Left lobe of liver (tissue), 2 donors: ENCODE measurements around the gene TUBA8. TPM values are rescaled to one million over a fixed set of nuclear protein-coding genes. Genes with fewer than 3 reads are reported as not detected.
"Not testable (repeated sequence)": the region's sequence is repeated elsewhere in the genome, so short reads cannot be mapped to it uniquely, and the experiment has no call there.

Experiments
- ATAC-seq: fragments of 200-7000 bp; cut with Tn5 transposase; one replicate; pipeline ENCODE4 v1.9.1; 2020; ENCODE audit warnings: mild to moderate bottlenecking, moderate library complexity
- DNase-seq: peaks from one replicate; pipeline ENCODE4 v3.0.0-alpha.2; 2020; ENCODE audit warnings: low spot score
- total RNA-seq: library from RNA; stranded (reverse); gene quantifications from one replicate; pipeline ENCODE4 v1.2.1, GENCODE V29; 2021
- donor health status: DM: no; HTN: no; CAD: no; lungs with moderate emphysema.
- donor health status: DM: no; HTN: yes; CAD: no.

Gene TUBA8
- total RNA-seq, 1 donor from 2014 or later: 2.3 TPM

DNA sequence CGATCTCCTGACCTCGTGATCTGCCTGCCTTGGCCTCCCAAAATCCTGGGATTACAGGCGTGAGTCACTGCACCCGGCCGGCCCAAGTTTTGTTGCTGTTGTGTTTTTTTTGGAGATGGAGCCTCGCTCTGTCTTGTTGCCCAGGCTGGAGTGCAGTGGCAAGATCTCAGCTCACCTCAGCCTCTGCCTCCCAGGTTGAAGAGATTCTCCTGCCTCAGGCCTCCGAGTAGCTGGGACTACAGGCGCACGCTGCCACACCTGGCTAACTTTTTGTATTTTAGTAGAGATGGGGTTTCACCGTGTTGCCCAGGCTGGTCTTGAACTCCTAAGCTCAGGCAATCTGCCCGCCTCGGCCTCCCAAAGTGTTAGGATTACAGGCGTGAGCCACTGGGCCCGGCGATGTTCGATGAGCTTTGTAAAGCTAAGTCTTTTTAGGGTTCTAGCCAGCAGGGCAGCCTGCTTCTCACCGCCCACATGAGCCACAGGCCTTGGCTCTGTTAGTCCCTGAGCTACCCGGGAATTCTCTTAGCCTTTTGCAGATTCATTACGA is 12.9 kb downstream of the TUBA8 start:
- ATAC-seq, DNase-seq: not testable (repeated sequence)

DNA sequence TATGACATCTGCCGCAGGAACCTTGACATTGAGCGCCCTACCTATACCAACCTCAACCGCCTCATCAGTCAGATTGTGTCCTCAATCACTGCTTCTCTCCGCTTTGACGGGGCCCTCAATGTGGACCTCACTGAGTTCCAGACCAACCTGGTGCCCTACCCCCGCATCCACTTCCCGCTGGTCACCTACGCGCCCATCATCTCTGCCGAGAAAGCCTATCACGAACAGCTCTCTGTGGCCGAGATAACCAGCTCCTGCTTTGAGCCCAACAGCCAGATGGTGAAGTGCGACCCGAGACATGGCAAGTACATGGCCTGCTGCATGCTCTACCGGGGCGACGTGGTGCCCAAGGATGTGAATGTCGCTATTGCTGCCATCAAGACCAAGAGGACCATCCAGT is 16.0 kb downstream of the TUBA8 start:
- ATAC-seq (no peak), DNase-seq (no peak)

DNA sequence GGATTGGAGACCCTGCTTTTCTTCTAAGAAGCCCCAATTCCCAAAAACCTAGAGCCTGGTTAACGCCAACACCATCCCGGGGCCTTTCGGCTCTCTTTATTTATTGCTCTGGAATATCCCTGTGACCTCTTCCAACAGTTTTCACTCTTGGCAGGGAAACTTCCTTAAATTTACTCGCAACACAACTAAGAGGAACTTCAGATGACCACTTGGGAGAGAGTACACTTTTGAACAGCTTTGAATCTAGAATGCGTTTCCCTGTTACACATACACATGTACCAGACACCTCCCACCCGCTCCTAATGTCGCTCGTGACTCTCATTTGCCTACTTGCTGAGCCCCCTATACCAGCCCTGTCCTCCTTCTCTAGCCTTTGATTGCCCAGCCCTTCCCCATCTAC is 19.4 kb downstream of the TUBA8 start:
- ATAC-seq (no peak), DNase-seq (no peak)

DNA sequence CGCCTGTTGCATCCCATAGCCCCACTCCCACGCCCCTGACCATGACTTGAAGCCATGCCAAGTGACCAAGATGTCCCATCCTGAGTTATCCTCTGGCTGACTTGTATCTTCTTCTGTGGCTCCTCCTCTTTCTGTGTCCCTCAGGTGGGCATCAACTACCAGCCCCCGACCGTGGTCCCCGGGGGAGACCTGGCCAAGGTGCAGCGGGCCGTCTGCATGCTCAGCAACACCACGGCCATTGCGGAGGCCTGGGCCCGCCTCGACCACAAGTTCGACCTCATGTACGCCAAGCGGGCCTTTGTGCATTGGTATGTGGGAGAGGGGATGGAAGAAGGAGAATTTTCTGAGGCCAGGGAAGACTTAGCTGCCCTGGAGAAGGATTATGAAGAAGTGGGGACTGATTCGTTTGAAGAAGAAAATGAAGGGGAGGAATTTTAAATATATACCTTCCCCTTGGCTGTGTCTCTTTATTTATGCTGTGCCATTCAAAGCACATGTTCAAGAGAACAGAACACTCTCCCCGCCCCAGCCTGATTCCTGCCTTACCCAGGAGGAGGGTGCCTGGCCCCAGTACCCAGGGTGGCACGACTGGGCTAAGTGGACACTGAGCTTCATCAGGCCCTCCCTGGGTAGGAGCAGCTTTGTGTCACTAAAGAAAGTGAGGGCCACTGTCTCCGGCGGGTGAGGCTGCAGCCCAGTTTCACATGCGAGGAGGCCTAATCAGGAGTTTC is 20.3 kb downstream of the TUBA8 start:
- ATAC-seq: no peak
- DNase-seq: no peak

DNA sequence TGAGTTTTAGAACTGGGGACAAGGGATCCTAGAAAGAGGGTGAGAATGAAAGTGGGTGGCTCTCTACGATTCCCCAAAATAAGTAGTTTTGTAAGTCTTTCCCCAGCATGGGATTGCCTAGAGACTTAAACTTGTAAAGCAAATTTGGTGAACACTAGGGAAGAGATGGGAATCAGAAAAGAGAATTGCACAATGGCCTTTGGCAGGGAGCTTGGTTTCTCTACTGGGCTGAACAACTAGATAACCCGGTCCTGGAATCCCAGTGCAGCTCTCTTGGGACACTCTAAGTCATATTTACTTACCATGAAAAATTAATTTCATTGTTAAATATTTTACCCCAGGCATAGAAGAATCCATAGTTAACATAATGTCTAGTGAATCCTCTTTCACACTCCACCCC is 22.8 kb downstream of the TUBA8 start:
- DNase-seq: no peak
- ATAC-seq: peak; percentile 95

DNA sequence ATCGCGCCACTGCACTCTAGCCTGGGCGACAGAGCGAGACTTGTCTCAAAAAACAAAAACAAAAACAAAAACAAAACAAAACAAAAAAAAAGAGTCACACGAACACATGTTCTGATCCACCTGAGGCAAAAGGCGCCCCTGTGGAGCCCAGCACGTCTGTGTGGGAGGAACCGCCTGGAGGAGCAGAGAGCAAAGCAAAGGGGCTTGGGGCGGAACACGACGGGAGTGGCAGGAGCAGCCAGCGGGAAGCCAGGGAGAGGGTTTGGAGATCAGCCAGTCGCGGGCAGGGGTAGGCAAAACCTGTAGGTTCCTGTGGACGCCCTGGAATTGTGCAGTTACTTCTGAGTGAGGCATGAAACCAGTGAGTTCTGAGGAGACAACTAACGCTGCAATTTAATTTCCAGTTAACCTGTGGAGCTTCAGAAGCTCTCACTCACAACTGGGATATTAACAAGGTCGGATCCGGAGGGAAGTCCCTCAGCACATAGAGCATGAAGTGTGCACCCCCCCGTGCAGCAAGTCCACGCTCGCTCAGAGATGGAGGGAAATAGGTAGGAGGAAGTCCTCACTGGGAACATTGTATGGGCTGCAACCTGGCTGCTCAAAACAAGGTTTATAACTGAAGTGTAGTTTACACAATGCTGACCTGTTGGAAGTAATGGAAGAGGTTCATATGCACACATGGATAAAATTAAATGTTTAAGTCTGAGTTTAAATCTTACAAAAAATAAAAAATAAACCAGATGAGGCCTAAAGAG is 26.1 kb downstream of the TUBA8 start:
- no peak for DNase-seq
- ATAC-seq: no peak

DNA sequence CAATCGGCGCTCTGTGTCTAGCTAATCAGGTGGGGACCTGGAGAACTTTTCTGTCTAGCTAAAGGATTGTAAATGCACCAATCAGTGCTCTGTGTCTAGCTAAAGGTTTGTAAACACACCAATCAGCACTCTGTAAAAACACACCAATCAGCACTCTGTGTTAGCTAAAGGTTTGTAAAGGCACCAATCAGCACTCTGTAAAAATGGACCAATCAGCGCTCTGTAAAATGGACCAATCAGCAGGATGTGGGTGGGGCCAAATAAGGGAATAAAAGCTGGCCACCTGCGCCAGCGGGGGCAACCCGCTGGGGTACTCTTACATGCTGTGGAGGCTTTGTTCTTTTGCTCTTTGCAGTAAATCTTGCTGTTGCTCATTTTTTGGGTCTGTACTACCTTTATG is 30.4 kb downstream of the TUBA8 start:
- DNase-seq, ATAC-seq: not testable (repeated sequence)

DNA sequence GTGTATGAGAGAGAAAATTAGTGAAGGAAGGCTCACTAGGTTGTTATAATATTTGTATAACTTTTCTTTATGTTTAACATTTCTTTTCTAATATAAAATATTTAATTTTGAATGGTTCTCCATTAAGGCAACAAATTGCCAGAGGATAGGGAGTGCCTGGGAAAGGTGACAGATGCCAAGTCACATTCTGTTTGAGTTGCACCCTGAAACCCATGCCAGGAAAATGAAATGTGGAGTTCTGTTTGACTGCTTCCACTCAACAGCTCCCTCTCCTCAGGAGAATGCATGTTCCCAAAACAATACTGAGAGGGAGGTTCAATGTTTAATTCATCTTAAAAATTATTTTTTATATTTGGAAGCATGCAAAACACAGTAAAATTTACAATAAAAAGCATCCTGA is 33.5 kb downstream of the TUBA8 start:
- ATAC-seq: no peak
- DNase-seq: no peak

DNA sequence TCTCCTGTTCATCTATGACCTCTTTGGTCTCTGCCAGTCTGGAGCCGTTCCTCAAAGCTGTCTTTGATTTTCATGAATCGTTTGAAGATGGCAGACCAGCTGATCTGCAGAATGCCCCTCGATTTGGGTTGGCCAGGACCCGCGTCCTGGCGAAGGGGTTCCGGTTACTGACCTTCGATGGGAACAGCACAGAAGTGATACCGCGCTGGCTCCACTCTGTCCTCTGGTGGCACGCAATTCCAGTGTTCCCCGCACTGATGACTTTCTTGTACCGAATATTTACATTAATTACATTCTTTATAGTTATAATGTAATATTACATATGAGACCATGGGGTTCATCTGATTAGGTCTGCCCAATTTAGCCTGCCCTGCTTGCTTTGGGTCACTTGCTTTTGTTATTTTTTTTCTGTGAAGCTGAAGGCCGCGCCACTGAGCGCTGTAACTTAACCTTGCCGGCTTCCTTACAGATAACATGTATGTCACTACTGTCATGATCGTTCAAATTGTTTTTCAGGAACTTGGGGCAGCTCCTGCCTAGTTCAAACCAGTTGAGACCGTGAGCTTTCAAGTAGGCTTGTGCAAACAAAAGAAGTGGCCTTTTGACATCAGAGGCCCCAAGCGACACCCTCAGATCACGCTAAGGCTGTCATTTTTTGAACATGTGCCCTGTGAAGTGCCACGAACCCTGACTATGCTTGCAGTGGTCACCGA is 35.2 kb downstream of the TUBA8 start:
- ATAC-seq: no peak
- DNase-seq: no peak

DNA sequence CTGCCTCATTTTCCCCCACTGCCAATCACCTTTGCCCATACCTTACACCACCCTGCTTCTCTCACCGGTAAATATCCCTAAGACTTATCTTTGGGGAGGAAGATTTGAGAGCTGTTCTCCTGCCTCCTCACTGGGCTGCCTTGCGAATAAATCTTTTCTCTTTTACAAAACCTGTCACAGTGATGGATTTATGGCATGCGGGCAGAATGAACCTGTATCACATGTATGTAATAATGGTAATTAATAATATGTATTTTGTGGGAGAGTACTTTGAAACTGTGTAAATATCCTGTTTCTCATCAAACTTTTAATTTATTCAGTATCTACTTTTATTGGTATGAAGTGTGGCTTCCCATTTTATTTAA is 35.8 kb downstream of the TUBA8 start:
- DNase-seq (no peak), ATAC-seq (no peak)

DNA sequence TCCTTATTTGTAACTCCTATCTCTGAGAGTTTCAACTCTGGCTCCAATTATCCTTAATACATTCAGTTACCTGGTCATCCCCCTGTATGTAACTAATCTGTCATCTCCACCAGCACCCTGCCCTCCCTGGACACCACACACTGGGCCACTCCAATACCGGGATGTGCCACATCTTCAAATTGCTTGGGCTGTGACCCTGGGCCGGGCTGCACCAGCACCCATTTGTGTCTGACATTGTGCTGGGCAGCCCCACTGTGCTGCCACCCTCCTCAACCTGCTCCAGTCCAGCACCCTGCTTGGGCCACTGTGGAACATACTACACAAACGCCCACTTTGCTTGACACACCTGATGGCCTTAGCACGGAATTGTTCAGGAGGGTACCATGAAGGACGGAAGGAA is 37.2 kb downstream of the TUBA8 start:
- DNase-seq: no peak
- no peak for ATAC-seq

DNA sequence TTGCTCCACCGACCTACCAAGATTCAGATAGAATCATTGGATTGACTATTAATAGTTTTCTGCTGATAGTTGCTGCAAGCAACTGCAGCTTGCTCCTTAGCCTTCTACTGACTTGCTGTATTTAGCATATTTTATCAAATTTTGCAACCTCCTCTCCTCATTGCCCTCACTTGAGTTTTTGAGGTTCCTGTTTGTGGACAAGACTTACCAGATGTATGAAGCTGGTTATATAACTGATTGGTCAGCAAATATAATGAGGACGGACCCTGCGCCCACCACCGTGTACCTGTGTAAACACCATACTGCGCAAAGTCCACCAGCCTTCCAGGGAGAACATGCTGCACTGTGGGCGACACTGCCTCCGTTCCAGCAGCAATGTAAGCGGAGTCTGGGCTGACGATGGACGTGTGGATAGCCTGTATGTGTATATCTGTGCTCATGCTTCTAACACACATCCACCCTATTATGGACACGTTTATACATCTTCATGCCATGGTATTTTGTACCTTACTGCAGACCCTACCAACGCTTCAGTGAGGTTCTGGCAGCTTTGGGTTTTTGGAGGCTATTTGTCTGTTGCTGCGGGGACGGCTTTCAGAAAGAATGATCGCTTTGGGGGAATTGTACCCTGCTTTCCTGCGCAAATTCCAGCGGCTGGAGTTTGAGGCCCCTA is 37.8 kb downstream of the TUBA8 start:
- ATAC-seq: peak; percentile 63
- peak; percentile 75 for DNase-seq

DNA sequence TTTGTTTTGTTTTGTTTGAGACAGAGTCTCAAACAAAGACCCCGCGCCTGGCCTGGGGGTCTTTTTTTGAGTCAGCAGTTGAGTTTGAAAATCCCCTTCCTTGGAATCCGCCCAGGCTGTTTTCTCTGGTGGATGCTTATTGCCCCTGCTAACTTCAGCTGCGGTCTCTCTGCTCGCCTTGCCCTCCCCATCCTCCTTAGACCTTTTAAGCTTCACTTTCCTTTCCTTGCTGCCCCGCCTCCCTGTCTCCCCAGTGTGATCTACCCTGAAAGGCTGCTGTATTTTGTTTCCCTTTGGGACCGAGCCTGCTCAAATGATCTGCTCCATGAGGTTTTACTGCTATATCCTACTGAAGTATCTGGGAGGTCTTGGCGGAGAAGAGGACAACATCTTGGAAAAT is 41.9 kb downstream of the TUBA8 start:
- no peak for ATAC-seq
- no peak for DNase-seq

DNA sequence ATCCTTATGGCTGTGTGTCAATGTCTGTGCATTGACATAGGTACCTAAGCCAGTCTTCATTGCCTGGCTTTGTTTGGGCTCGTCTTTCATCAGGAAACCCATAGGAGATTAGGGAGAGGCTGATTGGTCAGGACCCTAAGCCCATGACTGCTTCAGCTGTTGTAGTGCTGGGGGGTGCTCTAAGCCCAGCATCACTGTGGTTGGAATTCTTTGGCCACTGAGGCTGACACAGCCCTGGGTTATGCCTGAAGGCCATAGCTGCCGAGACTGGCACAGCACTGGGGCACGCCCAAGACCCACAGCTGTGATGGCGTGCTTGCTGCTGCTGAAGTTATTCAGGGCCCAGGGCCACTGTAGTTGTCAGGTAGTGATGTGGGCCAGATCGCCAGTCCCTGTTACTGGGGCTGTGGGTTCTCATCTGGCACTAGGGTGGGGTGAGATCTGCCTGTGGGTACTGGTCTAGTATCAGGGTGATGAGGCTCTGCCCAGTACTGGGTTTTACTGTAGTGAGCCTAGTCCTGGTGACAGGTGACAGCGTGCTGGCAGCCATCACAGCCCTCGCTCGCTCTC is 44.3 kb downstream of the TUBA8 start:
- DNase-seq (no peak), ATAC-seq (no peak)

DNA sequence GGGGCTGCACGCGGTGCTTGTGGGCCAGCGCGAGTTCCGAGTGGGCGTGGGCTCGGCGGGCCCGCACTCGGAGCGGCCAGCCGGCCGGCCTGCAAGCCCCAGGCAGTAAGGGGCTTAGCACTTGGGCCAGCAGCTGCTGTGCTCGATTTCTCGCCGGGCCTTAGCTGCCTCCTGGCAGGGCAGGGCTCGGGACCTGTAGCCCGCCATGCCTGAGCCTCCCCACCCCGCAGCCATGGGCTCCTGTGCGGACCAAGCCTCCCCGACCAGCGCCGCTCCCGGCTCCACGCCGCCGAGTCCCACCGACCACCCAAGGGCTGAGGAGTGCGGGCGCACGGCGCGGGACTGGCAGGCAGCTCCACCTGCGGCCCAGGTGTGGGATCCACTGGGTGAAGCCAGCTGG is 44.9 kb downstream of the TUBA8 start:
- DNase-seq, ATAC-seq: not testable (repeated sequence)

DNA sequence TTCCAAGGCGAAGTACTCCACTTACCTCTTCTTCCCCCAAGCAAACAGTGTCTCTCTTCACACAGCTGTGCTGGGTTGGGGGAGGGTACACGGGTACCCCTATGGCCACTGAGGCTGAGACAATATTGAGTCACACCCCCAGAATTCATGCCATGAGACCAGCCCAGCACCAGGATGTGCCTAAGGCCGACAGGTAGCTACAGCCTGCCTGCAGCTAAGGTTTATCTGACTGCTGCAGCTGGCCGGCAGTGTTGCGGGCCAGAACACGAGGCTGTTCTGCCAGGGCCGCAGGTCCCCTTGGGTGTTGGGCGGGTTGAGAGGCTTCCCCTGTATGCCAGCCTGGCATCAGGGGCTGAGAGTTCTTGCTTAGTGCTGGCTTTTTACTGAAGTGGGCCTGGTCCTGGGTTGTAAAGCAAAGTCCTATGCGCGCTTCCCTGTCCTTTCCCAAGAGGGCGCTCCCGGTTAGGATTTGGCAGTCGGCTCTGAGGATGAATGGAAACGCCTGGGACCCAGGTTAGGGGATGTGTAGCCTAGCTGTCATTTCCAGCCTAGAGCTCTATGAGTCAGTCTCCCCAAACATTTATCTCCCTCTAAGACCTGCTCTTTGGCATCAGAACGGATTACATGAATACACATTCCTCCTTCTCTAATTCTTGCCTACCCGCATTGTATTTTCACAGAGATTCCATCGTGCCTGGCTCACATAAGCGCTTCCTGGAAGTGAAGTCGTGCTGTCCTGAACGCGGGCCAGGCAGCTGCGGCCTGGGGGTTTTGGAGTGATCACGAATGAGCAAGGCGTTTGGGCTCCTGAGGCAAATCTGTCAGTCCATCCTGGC is 46.5 kb downstream of the TUBA8 start:
- ATAC-seq: peak; percentile 88

DNA sequence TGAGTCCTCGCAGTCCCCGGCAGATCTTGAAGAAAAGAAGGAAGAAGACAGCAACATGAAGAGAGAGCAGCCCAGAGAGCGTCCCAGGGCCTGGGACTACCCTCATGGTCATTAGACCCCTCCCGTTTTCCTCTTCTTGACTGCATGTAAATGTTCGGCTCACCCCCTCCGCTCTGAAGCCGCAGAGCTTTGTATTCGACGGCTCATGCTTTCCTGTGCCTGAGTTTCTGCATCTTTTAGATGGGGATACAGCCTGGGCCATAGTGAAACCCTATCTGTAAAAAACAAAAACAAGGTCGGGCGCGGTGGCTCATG is 47.1 kb downstream of the TUBA8 start:
- ATAC-seq (no peak), DNase-seq (no peak)

More for the DNA sequence above, 46.5 kb downstream of the TUBA8 start:
- peak; percentile 57 for DNase-seq

DNA sequence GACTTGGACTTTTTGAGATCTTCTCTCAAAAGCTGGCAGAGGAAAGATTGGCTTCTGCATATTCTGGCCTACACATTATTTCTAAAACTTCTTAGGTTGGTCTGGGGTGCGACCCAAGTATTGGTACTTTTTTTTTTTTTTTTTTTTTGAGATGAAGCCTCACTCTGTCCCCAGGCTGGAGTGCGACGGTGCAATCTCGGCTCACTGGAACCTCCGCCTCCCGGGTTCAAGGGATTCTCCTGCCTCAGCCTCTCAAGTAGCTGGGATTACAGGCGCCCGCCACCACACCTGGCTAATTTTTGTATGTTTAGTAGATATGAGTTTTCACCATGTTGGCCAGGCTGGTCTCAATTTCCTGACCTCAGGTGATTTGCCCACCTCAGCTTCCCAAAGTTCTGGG is 50.0 kb downstream of the TUBA8 start:
- not testable (repeated sequence) for ATAC-seq, DNase-seq

DNA sequence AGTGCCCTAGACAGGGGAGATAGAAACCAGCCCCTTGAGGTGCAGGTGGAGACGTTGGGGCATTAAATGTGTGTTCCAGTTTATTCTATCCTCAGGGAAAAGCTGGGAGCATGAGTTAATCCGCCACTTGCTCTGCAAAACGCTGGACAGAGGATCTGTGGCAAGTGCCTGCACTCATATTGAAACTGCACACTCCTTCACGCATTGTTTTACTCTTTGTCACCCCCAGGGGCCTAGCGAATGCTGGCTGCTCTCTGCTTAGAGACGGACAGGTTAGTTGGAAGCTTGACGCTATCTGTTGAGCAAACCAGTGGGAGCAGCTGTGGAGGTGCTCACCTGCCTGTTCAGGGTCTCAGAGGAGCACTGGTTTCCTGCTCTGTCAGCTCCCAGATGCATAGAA is 53.2 kb downstream of the TUBA8 start:
- not testable (repeated sequence) for ATAC-seq

DNA sequence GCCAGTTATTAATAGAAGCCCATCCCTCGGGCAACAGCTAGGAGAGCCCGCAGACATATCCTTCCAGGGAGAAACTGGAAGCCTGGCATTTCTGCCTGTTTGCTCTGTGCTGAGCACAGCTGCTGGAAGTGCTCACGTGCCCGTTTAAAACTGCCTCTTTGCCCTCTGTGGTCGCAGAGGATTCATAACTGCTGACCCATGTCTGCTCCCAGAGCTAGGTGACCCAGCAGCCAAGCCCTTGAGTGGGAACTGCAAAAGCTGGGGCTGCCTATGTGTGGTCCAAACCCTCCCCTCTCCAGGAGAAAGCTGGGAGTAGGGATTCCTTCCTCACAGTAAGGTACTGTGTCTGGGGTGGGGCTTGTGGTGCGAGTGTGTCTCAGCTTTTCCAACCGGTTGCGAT is 54.0 kb downstream of the TUBA8 start:
- DNase-seq, ATAC-seq: not testable (repeated sequence)

More for the DNA sequence above, 53.2 kb downstream of the TUBA8 start:
- DNase-seq: not testable (repeated sequence)
